Adipocyte (in vitro differentiated cells): Measurements from ENCODE around the gene CYTH3.

Source experiments
- DNase-seq: peaks from one replicate; pipeline ENCODE4 v3.0.0-alpha.2; 2015; ENCODE audit warnings: low read depth
- H3K27me3 ChIP-seq: replicated peaks from 2 replicates; pipeline ENCODE4 v1.7.0; 2013; ENCODE audit warnings: mild to moderate bottlenecking, low read length, moderate library complexity; ENCODE audit not compliant: control insufficient read depth, insufficient read depth
- H3K36me3 ChIP-seq: 2 replicates; pipeline ENCODE4 v1.7.0; 2013; ENCODE audit warnings: low read length, mild to moderate bottlenecking, moderate library complexity; ENCODE audit not compliant: control insufficient read depth, insufficient read depth, severe bottlenecking
- H3K4me1 ChIP-seq: 2 replicates; pipeline ENCODE4 v1.7.0; 2013; ENCODE audit warnings: mild to moderate bottlenecking, low read length, moderate library complexity; ENCODE audit not compliant: control insufficient read depth, insufficient read depth
- H3K4me3 ChIP-seq: 2 replicates; pipeline ENCODE4 v1.7.0; 2013; ENCODE audit warnings: mild to moderate bottlenecking, low read length, moderate library complexity
- H3K9ac ChIP-seq: 2 replicates; pipeline ENCODE4 v1.7.0; 2013; ENCODE audit warnings: mild to moderate bottlenecking, low read length, moderate library complexity
- H3K9me3 ChIP-seq: 2 replicates; pipeline ENCODE4 v1.7.0; 2013; ENCODE audit warnings: mild to moderate bottlenecking, low read length, moderate library complexity; ENCODE audit not compliant: control insufficient read depth

The CYTH3 gene

GRCh38 chr7:6279341-6279740 is 6.9 kb upstream of the CYTH3 start:
- Histone ChIP-seq H3K4me3 (no peak overlapping the region), H3K9ac (no peak overlapping the region), H3K9me3 (no peaks in the 10 kb centered on the region), H3K4me1 (peaks cover 29% of the 10 kb centered on the region), H3K27me3 (no peaks in the 10 kb centered on the region), H3K36me3 (no peaks in the 10 kb centered on the region)
- no peak for DNase-seq

- Histone ChIP-seq H3K9ac (no peak overlapping the region), H3K36me3 (no peaks in the 10 kb centered on the region), H3K27me3 (no peaks in the 10 kb centered on the region), H3K4me1 (peaks cover 24% of the 10 kb centered on the region), H3K9me3 (no peaks in the 10 kb centered on the region), H3K4me3 (no peak overlapping the region)
- DNase-seq: no peak
Measured at GRCh38 chr7:6278749-6279310, 6.4 kb upstream of the CYTH3 start.

- Histone ChIP-seq H3K4me1 (peaks cover 27% of the 10 kb centered on the region), H3K9me3 (no peaks in the 10 kb centered on the region), H3K27me3 (no peaks in the 10 kb centered on the region), H3K9ac (peak overlapping the region; percentile 27), H3K4me3 (no peak overlapping the region), H3K36me3 (no peaks in the 10 kb centered on the region)
- DNase-seq: no peak
Measured at GRCh38 chr7:6277476-6277875, 5.1 kb upstream of the CYTH3 start.

GRCh38 chr7:6276911-6277408 is 4.5 kb upstream of the CYTH3 start:
- no peak overlapping the region for H3K4me3 ChIP-seq
- H3K9me3 ChIP-seq: no peaks in the 10 kb centered on the region
- DNase-seq: no peak
- no peaks in the 10 kb centered on the region for H3K27me3 ChIP-seq
- peaks cover 25% of the 10 kb centered on the region for H3K4me1 ChIP-seq
- H3K36me3 ChIP-seq: no peaks in the 10 kb centered on the region
- peak overlapping the region; percentile 27 for H3K9ac ChIP-seq

GRCh38 chr7:6274743-6275142 is 2.3 kb upstream of the CYTH3 start:
- DNase-seq: peak; percentile 40
- peaks cover 32% of the 10 kb centered on the region for H3K4me1 ChIP-seq
- H3K4me3 ChIP-seq: no peak overlapping the region
- no peak overlapping the region for H3K9ac ChIP-seq
- H3K36me3 ChIP-seq: no peaks in the 10 kb centered on the region
- H3K27me3 ChIP-seq: no peaks in the 10 kb centered on the region
- no peaks in the 10 kb centered on the region for H3K9me3 ChIP-seq

GRCh38 chr7:6273917-6274630 is 1.6 kb upstream of the CYTH3 start:
- H3K9me3 ChIP-seq: no peaks in the 10 kb centered on the region

GRCh38 chr7:6273380-6273837 is 985 bp upstream of the CYTH3 start:
- peak overlapping the region; percentile 97 for H3K4me3 ChIP-seq
- DNase-seq: no peak
- no peaks in the 10 kb centered on the region for H3K9me3 ChIP-seq
- no peak overlapping the region for H3K9ac ChIP-seq
- H3K4me1 ChIP-seq: peaks cover 46% of the 10 kb centered on the region
- no peaks in the 10 kb centered on the region for H3K36me3 ChIP-seq
- no peaks in the 10 kb centered on the region for H3K27me3 ChIP-seq

More at GRCh38 chr7:6273917-6274630, 1.6 kb upstream of the CYTH3 start:
- no peaks in the 10 kb centered on the region for H3K36me3 ChIP-seq
- no peak overlapping the region for H3K9ac ChIP-seq
- H3K4me3 ChIP-seq: no peak overlapping the region
- DNase-seq: no peak
- peaks cover 39% of the 10 kb centered on the region for H3K4me1 ChIP-seq
- H3K27me3 ChIP-seq: no peaks in the 10 kb centered on the region

GRCh38 chr7:6271694-6272440 is 557 bp downstream of the CYTH3 start:
- H3K9me3 ChIP-seq: no peaks in the 10 kb centered on the region
- DNase-seq: peak; percentile 60
- H3K36me3 ChIP-seq: no peaks in the 10 kb centered on the region
- no peaks in the 10 kb centered on the region for H3K27me3 ChIP-seq
- H3K9ac ChIP-seq: peak overlapping the region; percentile 97
- H3K4me1 ChIP-seq: peaks cover 38% of the 10 kb centered on the region
- H3K4me3 ChIP-seq: peak overlapping the region; percentile 97

GRCh38 chr7:6271060-6271658 is 1.3 kb downstream of the CYTH3 start:
- Histone ChIP-seq H3K4me1 (peaks cover 32% of the 10 kb centered on the region), H3K9ac (peak overlapping the region; percentile 97), H3K27me3 (no peaks in the 10 kb centered on the region), H3K4me3 (peak overlapping the region; percentile 97), H3K36me3 (no peaks in the 10 kb centered on the region), H3K9me3 (no peaks in the 10 kb centered on the region)
- peak; percentile 91 for DNase-seq

- DNase-seq: no peak
- peak overlapping the region; percentile 97 for H3K9ac ChIP-seq
- peaks cover 35% of the 10 kb centered on the region for H3K4me1 ChIP-seq
- H3K36me3 ChIP-seq: no peaks in the 10 kb centered on the region
- peak overlapping the region; percentile 97 for H3K4me3 ChIP-seq
- H3K27me3 ChIP-seq: no peaks in the 10 kb centered on the region
- no peaks in the 10 kb centered on the region for H3K9me3 ChIP-seq
Measured at GRCh38 chr7:6269527-6269926, 2.9 kb downstream of the CYTH3 start.

- H3K9ac ChIP-seq: peak overlapping the region; percentile 97
- H3K4me3 ChIP-seq: peak overlapping the region; percentile 97
- DNase-seq: no peak
- no peaks in the 10 kb centered on the region for H3K27me3 ChIP-seq
- no peaks in the 10 kb centered on the region for H3K9me3 ChIP-seq
- peaks cover 35% of the 10 kb centered on the region for H3K4me1 ChIP-seq
- no peaks in the 10 kb centered on the region for H3K36me3 ChIP-seq
Measured at GRCh38 chr7:6268907-6269306, 3.5 kb downstream of the CYTH3 start.
